ENCODE measurements around the gene PPDPF. TPM values are rescaled to one million over a fixed set of nuclear protein-coding genes. Genes with fewer than 3 reads are reported as not detected.
A peak's percentile ranks its signal among the peaks of the same experiment; 100 is the strongest.

The PPDPF gene
- total RNA-seq, 1 donor from 2014 or later: 21.9 TPM

DNA sequence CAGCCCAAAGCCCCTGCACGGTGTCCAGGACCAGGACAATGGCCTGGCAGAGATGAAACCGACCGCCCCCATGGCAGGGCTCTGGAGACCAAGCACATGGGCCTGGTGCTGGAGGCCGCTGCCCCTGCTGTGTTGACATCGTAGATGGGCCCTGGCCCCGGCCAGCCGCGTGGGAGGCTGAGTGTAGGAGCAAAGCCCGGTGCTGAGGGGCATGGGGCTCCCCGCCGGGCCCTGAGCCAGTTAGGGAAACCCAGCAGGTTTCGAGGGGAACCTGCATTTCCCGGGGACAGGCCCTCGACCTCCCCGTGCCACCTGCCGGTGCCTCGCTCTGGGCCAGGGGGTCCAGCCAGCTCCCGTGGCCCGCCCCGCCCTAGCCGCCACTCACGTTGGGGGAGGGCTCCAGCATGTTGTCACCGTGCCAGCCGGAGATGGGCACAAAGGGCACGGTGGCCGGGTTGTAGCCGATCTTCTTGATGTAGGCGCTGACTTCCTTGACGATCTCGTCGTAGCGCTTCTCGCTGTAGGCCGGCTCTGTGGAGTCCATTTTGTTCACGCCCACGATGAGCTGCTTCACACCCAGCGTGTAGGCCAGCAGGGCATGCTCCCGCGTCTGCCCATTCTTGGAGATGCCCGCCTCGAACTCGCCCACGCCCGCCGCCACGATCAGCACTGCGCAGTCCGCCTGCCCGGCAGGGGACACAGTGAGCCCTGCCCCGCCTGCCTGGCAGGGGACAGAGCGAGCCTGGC, 26.0 kb upstream of the PPDPF start:
- FAIRE-seq (no peak), DNase-seq (ENCODE audit: low read depth) (no peak)
- Histone ChIP-seq H3K36me3 (ENCODE audit: control insufficient read depth, insufficient read depth, low read length) (no peaks in the 10 kb centered on the region), H3K4me3 (ENCODE audit: low read depth, low read length) (no peak overlapping the region), H3K27me3 (ENCODE audit: control insufficient read depth, insufficient read depth, low read length) (peaks cover 7% of the 10 kb centered on the region)
- no peak for TF ChIP-seq CTCF (IDR thresholded peaks at IDR 0.05; ENCODE audit: insufficient read depth, low read length, severe bottlenecking)

GRCh38 chr20:63495167-63495720, 25.3 kb upstream of the PPDPF start:
- TF ChIP-seq CTCF (IDR thresholded peaks at IDR 0.05; ENCODE audit: insufficient read depth, low read length, severe bottlenecking): no peak
- DNase-seq (ENCODE audit: low read depth): no peak
- Histone ChIP-seq H3K27me3 (ENCODE audit: control insufficient read depth, insufficient read depth, low read length) (peaks cover 9% of the 10 kb centered on the region), H3K4me3 (ENCODE audit: low read depth, low read length) (no peak overlapping the region), H3K36me3 (ENCODE audit: control insufficient read depth, insufficient read depth, low read length) (no peaks in the 10 kb centered on the region)
- no peak for FAIRE-seq

DNA sequence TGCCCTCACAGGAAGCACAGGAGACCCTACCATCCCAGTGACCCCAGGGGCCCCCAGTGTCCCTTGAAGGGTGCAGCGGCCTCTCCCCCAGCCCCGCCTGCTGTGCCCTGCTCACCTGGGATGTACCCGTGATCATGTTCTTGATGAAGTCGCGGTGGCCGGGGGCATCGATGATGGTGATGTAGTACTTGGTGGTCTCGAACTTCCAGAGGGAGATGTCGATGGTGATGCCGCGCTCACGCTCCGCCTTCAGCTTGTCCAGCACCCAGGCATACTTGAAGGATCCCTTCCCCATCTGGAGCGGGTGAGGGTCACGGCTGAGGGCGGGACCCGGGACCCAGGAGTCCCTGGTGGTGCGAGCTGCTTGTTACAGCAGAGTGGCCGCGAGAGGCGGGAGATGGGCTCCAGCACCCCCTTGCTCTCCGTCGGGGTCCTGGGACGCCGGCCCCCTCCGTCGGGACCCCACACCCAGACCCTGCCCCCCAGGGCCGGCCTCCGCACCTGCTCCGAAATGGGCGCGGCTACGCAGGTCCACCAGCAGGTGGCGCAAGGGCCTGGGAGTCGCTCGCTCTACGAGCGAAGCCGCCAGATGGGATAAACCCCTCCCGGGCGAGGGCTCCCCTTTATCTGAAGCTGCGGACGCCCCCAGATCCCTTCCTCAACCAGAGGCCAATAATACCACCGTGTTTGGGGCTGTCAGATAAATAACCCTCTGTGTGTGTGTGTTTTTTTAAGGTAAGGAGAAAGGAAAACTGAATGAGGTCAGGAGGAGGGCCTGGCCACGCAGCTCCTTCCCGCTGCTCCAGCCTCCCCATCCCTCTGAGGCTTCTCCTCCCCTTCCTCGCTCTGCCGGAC, 24.6 kb upstream of the PPDPF start:
- no peak for FAIRE-seq

DNA sequence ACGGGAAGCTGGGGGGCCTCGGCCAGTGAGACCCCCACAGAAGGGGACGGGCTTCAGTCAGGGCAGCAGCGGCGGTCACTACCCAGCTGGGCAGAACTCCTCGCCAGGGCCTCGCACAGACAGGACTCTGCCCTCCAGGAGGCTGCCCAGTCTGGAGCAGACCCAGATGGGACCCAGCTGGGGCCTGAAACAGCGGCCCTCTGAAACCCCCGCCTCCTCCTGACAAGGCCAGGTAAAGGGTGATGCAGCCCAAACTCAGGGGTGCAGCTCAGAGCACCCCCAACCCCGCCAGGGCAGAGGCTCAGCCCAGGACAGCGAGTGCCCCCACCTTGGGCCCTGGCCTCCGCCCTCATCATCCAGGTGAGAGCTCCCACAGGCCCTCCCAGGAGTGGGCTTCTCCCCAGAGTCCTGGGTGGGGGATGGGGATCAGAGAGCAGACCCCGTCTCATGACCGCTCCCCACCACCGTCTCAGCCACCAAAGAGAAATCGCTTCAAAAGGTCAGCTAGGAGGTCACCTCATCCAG, 23.9 kb upstream of the PPDPF start:
- H3K36me3 ChIP-seq (ENCODE audit: control insufficient read depth, insufficient read depth, low read length): no peaks in the 10 kb centered on the region
- TF ChIP-seq CTCF (IDR thresholded peaks at IDR 0.05; ENCODE audit: insufficient read depth, low read length, severe bottlenecking): no peak
- no peak overlapping the region for H3K4me3 ChIP-seq (ENCODE audit: low read depth, low read length)
- FAIRE-seq (no peak), DNase-seq (ENCODE audit: low read depth) (no peak)
- peaks cover 9% of the 10 kb centered on the region for H3K27me3 ChIP-seq (ENCODE audit: control insufficient read depth, insufficient read depth, low read length)

More for the DNA sequence above, 24.6 kb upstream of the PPDPF start:
- peaks cover 9% of the 10 kb centered on the region for H3K27me3 ChIP-seq (ENCODE audit: control insufficient read depth, insufficient read depth, low read length)
- TF ChIP-seq CTCF (IDR thresholded peaks at IDR 0.05; ENCODE audit: insufficient read depth, low read length, severe bottlenecking): peak; percentile 96
- H3K36me3 ChIP-seq (ENCODE audit: control insufficient read depth, insufficient read depth, low read length): no peaks in the 10 kb centered on the region
- H3K4me3 ChIP-seq (ENCODE audit: low read depth, low read length): no peak overlapping the region
- DNase-seq (ENCODE audit: low read depth): peak; percentile 22

GRCh38 chr20:63497138-63497945, 23.2 kb upstream of the PPDPF start:
- Histone ChIP-seq H3K36me3 (ENCODE audit: control insufficient read depth, insufficient read depth, low read length) (no peaks in the 10 kb centered on the region), H3K27me3 (ENCODE audit: control insufficient read depth, insufficient read depth, low read length) (peaks cover 10% of the 10 kb centered on the region), H3K4me3 (ENCODE audit: low read depth, low read length) (no peak overlapping the region)
- FAIRE-seq: no peak
- DNase-seq (ENCODE audit: low read depth): no peak
- no peak for TF ChIP-seq CTCF (IDR thresholded peaks at IDR 0.05; ENCODE audit: insufficient read depth, low read length, severe bottlenecking)
